Thymus (tissue), 11 donors: ENCODE results near the gene RASSF5. TPM values are rescaled to one million over a fixed set of nuclear protein-coding genes. Genes with fewer than 3 reads are reported as not detected.
A peak's percentile ranks its signal among the peaks of the same experiment; 100 is the strongest.

Experiments
- DNase-seq, 9 donors: peaks; one replicate each; pipeline ENCODE4 v3.0.0-alpha.2; 2013; ENCODE audit warnings: low spot score in 9 of 9, low read depth in 6 of 9, missing footprints in 1 of 9
- H3K27ac ChIP-seq, 2 donors: one replicate each; pipeline ENCODE4 v1.5.1; 2013; ENCODE audit warnings: control low read depth in 1 of 2, low read depth in 1 of 2, low read length in 1 of 2, mild to moderate bottlenecking in 1 of 2, moderate library complexity in 1 of 2
- H3K27me3 ChIP-seq, 2 donors: one replicate each; pipeline ENCODE4 v1.5.1; 2013; ENCODE audit warnings: low read length in 1 of 2; ENCODE audit not compliant: control insufficient read depth in 2 of 2, insufficient read depth in 1 of 2
- H3K36me3 ChIP-seq, 2 donors: one replicate each; pipeline ENCODE4 v1.5.1; 2013; ENCODE audit warnings: low read length in 1 of 2, mild to moderate bottlenecking in 1 of 2, moderate library complexity in 1 of 2; ENCODE audit not compliant: control insufficient read depth in 2 of 2, insufficient read depth in 2 of 2
- H3K4me1 ChIP-seq, 2 donors: one replicate each; pipeline ENCODE4 v1.5.1; 2013; ENCODE audit warnings: low read length in 2 of 2; ENCODE audit not compliant: control insufficient read depth in 2 of 2, insufficient read depth in 2 of 2
- H3K4me3 ChIP-seq, 2 donors: one replicate each; pipeline ENCODE4 v1.5.1; 2013; ENCODE audit warnings: low read length in 2 of 2, control low read depth in 1 of 2, mild to moderate bottlenecking in 1 of 2
- H3K9me3 ChIP-seq, 2 donors: one replicate each; pipeline ENCODE4 v1.5.1; 2013; ENCODE audit warnings: low read length in 1 of 2, mild to moderate bottlenecking in 1 of 2; ENCODE audit not compliant: control insufficient read depth in 2 of 2, insufficient read depth in 1 of 2
- WGBS: extraction: QIAGEN DNeasy Blood & Tissue Kit; methylation state at CpG from one replicate; pipeline ENCODE4 v1.1.7; 2013; 5-methylcytosine and 5-hydroxymethylcytosine counted together
- polyA plus RNA-seq: library from polyadenylated mRNA; stranded (reverse); fragments of 200-250 nt; gene quantifications from one replicate; pipeline ENCODE4 v1.2.3, GENCODE V29; 2013
- total RNA-seq: library from RNA; stranded (reverse); fragments of 120-200 nt; gene quantifications from one replicate; pipeline ENCODE4 v1.2.4, GENCODE V29; 2013
- donor health status: healthy.

RASSF5 gene
- total and polyA plus RNA-seq, 2 donors: 54.3 to 73.4 TPM

DNA sequence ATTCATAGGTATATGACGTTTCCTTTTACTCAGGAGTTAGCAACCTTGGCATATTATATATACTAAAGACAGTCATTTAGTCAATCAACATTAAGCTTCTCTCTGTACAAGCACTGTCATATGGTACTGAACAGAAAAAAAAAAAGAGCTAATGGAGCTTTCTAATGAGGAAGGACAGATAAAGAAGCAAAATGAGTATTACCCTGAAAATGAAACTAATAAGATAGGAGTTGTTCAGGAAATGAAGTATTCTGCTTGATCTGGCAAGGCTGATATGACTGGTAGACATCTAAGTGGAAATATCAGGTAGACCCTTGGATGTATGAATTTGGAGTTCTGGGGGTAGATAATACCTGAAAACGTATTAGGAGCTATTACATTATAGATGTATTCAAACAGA lies 41.4 kb upstream of the RASSF5 start:
- H3K27me3 ChIP-seq: no peaks in the 10 kb centered on the region
- no peak for DNase-seq
- H3K4me1 ChIP-seq: peaks cover 22 to 50% of the 10 kb centered on the region in 2 donors
- H3K9me3 ChIP-seq: peaks cover 0 to 7% of the 10 kb centered on the region in 2 donors
- 89% methylated on average over 2 of the region's 2 CpGs for WGBS
- H3K27ac ChIP-seq: no peak overlapping the region
- no peak overlapping the region for H3K4me3 ChIP-seq
- peaks cover 0 to 2% of the 10 kb centered on the region in 2 donors for H3K36me3 ChIP-seq

DNA sequence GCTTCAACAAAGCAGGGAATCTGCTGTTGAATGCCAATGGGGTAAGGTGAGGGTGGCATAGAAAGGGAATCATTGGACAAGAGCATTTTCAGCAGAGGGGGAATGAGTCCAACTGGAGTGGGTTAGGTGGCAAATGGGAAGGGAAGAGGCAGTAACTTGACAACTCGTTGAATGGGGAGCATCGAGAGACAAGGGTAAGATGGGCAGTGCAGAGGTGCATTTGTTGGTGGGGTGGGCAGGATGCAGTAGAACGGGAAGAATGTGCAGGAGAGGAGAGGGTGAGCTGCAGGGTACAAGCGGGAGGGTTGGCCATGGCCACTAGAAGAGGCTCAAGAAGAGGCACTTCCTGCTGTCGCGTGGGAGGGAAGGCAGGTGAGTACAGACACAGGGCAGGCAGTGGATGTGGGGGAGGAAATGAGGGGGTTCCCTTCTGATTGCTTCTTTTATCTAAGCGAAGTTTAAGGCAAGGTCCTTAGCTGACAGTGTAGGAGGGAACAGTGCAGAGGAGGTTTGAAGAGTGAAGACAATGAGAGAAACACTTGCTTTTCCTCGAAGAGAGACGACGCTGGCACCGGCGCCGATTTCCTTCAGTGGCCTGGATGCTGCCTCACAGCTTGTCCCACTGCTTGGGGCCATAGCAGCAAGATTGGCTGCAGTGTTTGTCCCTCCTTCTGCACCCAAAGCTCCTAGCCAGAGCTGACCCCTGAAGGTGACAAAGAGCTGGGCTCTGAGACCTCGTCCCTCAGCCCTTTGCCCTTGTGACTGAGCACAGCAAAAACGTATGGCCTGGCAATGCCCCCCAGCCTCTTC lies 40.3 kb upstream of the RASSF5 start:
- Histone ChIP-seq H3K27me3 (no peaks in the 10 kb centered on the region), H3K27ac (peak overlapping the region in 1 of 2 donors; percentile 68), H3K9me3 (peaks cover 0 to 7% of the 10 kb centered on the region in 2 donors), H3K4me3 (no peak overlapping the region), H3K4me1 (peaks cover 31 to 61% of the 10 kb centered on the region in 2 donors), H3K36me3 (no peaks in the 10 kb centered on the region)
- peak in 3 of 9 donors; percentile 31 to 57 (median 45) for DNase-seq
- 74% methylated on average over 15 of the region's 15 CpGs for WGBS

DNA sequence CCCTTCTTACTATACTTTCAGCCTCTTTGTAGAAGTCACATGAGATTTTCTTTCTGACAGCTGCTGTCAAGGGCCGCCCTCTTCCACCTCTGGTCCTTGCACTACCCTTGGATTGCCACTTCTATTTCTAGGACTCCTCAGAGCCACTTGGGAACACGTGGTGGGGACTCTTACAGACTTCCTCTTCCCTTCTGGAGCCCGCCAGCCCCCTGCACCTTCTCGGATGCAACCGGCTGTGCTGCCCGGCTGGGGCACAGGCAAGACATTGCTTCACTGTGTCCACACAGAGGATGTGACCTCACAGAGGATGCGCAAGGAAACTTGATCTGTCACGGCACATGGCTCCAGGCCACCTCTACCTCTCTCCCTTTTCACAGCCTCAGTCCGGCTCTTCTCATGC lies 39.4 kb upstream of the RASSF5 start:
- Histone ChIP-seq H3K4me1 (peaks cover 36 to 66% of the 10 kb centered on the region in 2 donors), H3K27ac (no peak overlapping the region), H3K36me3 (peaks cover under 1 to 5% of the 10 kb centered on the region in 2 donors), H3K4me3 (no peak overlapping the region), H3K27me3 (no peaks in the 10 kb centered on the region), H3K9me3 (peaks cover 0 to 7% of the 10 kb centered on the region in 2 donors)
- WGBS: 59% methylated on average over 9 of the region's 9 CpGs
- peak in 1 of 9 donors; percentile 30 for DNase-seq

DNA sequence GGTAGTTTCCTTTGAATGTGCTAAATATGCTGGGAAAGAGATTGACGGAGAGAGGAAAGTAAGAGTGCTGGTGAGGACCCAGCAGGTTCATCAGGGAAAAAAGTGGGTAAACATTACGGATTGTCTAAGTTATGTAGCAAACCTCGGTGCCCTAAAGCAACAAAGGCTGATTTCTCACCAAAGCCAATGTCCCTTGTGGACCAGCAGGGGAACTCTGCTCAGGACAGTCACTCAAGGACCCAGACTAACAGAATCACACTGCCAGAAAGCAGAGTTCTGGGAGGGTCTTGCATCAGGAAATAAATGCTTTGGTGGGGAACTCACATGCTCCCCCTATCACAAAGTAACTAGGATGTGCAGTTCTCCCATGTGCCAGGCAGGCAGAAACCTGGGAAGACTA lies 38.8 kb upstream of the RASSF5 start:
- no peak for DNase-seq
- H3K4me1 ChIP-seq: peaks cover 36 to 70% of the 10 kb centered on the region in 2 donors
- no peak overlapping the region for H3K4me3 ChIP-seq
- 92% methylated on average over 3 of the region's 3 CpGs for WGBS
- no peaks in the 10 kb centered on the region for H3K27me3 ChIP-seq
- H3K36me3 ChIP-seq: peaks cover 5 to 12% of the 10 kb centered on the region in 2 donors
- H3K9me3 ChIP-seq: peaks cover 0 to 7% of the 10 kb centered on the region in 2 donors
- no peak overlapping the region for H3K27ac ChIP-seq

DNA sequence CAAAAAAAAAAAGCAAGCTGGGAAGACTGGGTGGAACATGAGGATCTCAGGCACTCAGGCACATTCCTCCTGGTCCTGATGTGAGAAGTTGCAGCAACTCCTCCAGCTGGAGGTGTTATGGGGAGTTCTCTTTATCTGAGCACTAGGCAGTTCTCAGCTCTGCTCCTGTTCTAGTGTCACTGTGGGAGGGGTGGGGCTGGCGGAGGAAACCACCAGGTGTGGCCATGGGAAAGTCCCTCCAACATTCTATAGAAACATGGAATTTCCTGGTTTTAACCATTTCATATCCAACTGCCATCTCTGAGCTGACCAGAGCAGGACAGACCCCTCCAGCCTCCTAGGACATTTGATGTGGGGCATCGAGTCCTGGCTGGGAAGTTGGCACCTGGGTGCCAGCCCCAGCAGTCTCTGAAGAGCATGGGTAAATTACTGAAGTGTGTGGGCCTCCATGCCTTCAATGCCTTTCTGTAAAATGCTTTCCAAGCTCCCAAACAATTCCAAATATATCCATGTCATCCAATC lies 37.9 kb upstream of the RASSF5 start:
- Histone ChIP-seq H3K36me3 (peaks cover 11 to 20% of the 10 kb centered on the region in 2 donors), H3K4me1 (peaks cover 36 to 70% of the 10 kb centered on the region in 2 donors), H3K27me3 (no peaks in the 10 kb centered on the region), H3K27ac (peak overlapping the region; percentile 19 to 77), H3K9me3 (peaks cover 0 to 7% of the 10 kb centered on the region in 2 donors), H3K4me3 (peak overlapping the region in 1 of 2 donors; percentile 93)
- DNase-seq: peak in 2 of 9 donors; percentile 17 to 48
- 87% methylated on average over 2 of the region's 2 CpGs for WGBS

DNA sequence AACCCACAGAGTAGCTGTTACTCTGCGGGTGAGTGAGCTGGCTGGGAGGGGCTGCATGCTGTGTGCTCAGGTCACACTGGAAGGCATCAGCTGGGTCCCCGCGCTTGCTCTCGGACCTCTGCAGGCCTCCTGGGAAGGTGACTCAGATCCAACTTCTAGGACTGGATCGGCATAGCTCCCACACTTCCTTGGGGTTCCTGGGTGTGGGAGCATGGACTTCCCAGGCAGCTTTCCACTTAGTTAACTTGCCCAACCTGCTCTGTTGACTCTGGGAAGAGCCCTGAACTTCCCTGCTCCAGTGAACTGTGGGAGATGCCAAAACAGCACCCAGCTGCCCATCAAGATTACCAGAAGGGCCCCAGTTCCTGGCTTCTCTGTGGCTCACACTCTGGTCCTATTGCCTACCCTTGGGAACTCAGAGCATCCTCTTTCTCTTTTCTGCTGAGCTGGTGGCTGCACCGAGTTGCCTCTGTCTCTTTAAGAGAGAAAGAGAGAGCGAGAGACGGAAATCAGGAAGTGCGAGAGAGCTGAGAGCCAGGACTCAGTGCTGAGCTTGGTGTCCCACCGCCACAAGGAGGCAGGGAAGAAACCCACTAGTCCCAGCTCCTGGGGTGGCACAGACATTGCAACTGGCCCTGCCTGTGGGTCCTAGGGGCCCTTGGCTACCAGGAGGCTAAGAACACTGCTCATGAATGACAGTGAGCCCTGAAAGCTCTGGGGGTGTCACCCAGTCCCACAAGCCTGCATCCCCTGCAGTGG lies 37.2 kb upstream of the RASSF5 start, which contains the start of gene IKBKE:
TSS of gene IKBKE (plus strand) at position 544 of the 759 bp plus-strand sequence. CDS start 2,752 bp downstream, outside the sequence.
- WGBS: 37% methylated on average over 10 of the region's 10 CpGs
- Histone ChIP-seq H3K9me3 (peaks cover 0 to 7% of the 10 kb centered on the region in 2 donors), H3K4me1 (peaks cover 36 to 70% of the 10 kb centered on the region in 2 donors), H3K27ac (peak within 1 kb of the TSS; percentile 77 to 81), H3K36me3 (peaks cover 16 to 26% of the 10 kb centered on the region in 2 donors), H3K27me3 (no peaks in the 10 kb centered on the region), H3K4me3 (peak within 1 kb of the TSS; percentile 66 to 93)
- peak; percentile 43 to 87 (median 69) for DNase-seq

DNA sequence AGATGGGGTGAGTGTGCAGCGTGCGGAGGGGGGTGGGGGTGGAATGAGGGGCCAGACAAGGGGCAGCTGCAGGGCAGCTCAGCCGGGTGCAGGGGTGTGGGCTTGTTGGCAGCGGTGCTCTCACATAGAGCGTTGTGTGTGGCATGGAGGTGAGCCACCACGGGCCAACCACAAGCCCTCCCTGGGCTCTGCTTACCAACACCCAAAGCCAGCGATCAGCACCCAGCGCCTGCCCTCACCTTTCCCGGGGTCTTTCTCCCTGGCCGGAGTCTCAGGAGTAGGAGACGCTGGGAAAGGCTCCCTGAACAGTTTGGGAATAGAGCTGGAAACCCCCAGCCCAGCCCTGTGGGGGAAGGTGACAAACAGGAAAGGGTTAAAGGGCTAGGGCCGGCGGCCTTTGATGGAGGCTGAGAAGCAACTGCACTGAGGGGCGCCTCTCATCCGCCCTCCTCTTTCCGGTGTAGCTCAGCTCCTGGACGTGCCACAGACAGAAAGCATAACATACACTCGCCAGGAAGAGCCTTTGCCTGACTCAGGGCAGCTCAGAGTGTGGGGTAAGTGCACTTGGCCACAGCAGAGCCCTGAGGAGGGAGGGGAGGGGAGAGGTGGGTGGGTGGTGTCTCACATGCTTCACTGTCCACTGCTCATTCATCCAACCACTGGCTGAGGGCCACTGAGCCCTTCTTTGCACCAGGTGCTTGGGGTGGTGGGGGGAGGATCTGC lies 36.5 kb upstream of the RASSF5 start:
- peak overlapping the region; percentile 77 to 81 for H3K27ac ChIP-seq
- H3K4me3 ChIP-seq: peak overlapping the region; percentile 66 to 93
- H3K9me3 ChIP-seq: peaks cover 0 to 7% of the 10 kb centered on the region in 2 donors
- H3K36me3 ChIP-seq: peaks cover 22 to 33% of the 10 kb centered on the region in 2 donors
- WGBS: under 1% methylated on average over 18 of the region's 18 CpGs
- DNase-seq: peak in 8 of 9 donors; percentile 54 to 86 (median 61)
- peaks cover 36 to 70% of the 10 kb centered on the region in 2 donors for H3K4me1 ChIP-seq
- no peaks in the 10 kb centered on the region for H3K27me3 ChIP-seq

DNA sequence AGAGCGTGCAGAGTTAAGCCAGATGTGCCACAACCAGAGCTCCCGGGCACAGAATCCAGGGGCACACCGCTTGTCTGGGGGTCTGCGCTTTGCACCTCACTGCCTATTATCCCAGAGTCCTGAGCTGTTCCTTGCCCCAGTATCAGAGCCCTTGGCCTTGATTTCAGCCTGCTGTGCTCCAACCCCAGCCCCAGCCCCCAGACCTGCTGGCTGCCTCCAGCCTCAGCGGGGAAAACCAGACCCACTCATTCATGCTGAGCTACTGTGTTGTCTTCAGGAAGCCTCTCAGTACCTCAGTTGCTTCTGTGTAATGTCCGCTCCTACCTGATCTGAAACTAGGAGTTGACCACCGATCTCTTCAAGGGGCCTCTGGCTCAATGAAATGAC lies 35.9 kb upstream of the RASSF5 start:
- peaks cover 0 to 7% of the 10 kb centered on the region in 2 donors for H3K9me3 ChIP-seq
- peaks cover 36 to 67% of the 10 kb centered on the region in 2 donors for H3K4me1 ChIP-seq
- no peaks in the 10 kb centered on the region for H3K27me3 ChIP-seq
- WGBS: 57% methylated on average over 7 of the region's 7 CpGs
- peak overlapping the region; percentile 66 to 93 for H3K4me3 ChIP-seq
- DNase-seq: no peak
- H3K36me3 ChIP-seq: peaks cover 27 to 38% of the 10 kb centered on the region in 2 donors
- H3K27ac ChIP-seq: peak overlapping the region; percentile 61 to 77
